SH-SY5Y (cell line): ENCODE measurements around the gene KCNQ5.

Experiments used
- GATA2 ChIP-seq: IDR thresholded peaks from 2 replicates; pipeline ENCODE4 v1.6.1; 2011; ENCODE audit warnings: mild to moderate bottlenecking, low read depth, low read length
- GATA3 ChIP-seq: IDR thresholded peaks from 2 replicates; pipeline ENCODE4 v1.6.1; 2011; ENCODE audit warnings: low read depth, mild to moderate bottlenecking, low read length, moderate library complexity

DNA sequence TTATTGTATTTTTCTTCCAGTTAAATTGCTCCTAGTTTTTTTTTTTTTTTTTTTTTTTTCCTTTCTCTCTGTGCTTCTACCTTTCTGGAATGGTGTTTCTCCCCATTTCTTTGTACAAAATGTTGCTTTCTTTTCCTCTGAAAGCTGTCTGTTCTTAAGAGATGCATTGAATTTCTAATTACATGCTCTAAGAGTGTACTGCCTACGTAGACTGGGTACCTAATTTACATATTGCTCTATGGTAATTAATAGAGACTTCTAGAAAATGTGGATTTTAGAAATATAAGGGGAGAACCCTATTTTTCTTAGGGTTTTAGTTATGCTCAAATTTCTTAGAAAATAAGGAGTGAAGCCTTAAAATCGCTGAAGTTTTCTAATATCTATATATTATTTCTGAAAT is 13.8 kb downstream of the KCNQ5 start:
- TF ChIP-seq GATA3 = no peak
- no peak for TF ChIP-seq GATA2
